GM19397 (cell line): ENCODE measurements around the gene CDCA7.
"Not testable (repeated sequence)": the region's sequence is repeated elsewhere in the genome, so short reads cannot be mapped to it uniquely, and the experiment has no call there.

ENCODE experiments used
- ATAC-seq: cut with Tn5 transposase; IDR thresholded peaks from one replicate; pipeline ENCODE4 v1.9.1; 2021; ENCODE audit warnings: mild to moderate bottlenecking, moderate library complexity; ENCODE audit not compliant: unreplicated experiment

Gene CDCA7

DNA sequence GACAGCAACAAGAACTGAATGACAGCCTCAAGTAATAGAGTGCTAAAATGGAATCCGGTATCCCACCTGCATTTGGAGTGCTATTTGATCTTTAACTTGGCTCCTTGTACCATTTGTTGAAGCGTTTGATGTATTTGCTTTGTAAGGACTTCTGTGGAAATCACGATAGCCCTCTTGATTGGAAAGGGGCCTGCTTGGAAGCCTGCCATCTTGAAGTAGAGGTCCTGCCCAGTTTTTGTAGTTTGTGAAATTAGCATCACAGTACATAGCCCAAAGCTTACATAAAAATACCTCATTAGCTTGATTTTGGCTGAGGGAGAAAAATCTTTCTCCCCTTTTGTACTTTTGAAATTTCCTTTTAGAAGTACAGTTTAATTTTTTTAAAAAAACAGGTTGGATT is 2.7 kb downstream of the CDCA7 start:
- no peak for ATAC-seq

GRCh38 chr2:173358616-173359015 is 3.9 kb downstream of the CDCA7 start:
- no peak for ATAC-seq

GRCh38 chr2:173359231-173359630 is 4.6 kb downstream of the CDCA7 start:
- ATAC-seq = no peak

DNA sequence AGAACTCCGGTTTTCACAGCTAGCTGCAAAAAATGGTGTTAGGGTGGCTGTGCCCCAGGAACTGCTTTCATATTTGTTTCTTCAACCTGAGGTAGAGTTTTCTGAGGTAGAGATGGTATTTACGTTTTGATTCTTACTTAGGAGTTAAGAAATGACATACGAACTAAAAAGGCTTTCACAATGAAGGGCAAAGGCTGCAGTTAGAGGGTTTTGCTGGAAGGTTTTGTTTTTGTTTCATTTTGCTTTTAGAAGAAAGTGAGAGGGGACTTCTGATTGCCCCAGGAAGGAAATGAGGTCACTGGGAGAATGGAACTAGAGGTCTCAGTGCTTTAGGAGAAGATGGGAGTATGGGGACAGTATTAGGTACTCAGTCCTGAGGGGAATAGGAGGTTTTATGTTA is 15.5 kb downstream of the CDCA7 start:
- ATAC-seq = no peak

GRCh38 chr2:173371023-173371422 is 16.4 kb downstream of the CDCA7 start:
- ATAC-seq = no peak

GRCh38 chr2:173373290-173373689 is 18.6 kb downstream of the CDCA7 start:
- ATAC-seq = no peak

DNA sequence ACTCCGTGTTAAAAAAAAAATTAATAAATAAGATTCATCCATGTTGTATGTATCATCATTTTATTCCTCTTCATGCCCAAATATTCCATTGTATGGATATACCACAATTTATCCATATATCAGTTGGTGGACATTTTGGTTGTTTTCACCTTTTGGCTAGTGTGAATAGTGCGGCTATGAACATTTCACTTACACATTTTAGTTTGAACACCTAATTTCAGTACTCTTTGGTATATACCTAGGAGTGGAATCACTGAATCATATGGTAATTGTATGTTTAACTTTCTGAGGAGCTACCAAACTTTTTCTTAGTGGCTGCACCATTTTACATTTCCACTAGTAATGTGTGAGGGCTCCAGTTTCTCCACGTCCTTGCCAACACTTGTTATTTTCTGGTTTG is 20.0 kb downstream of the CDCA7 start:
- ATAC-seq = no peak

DNA sequence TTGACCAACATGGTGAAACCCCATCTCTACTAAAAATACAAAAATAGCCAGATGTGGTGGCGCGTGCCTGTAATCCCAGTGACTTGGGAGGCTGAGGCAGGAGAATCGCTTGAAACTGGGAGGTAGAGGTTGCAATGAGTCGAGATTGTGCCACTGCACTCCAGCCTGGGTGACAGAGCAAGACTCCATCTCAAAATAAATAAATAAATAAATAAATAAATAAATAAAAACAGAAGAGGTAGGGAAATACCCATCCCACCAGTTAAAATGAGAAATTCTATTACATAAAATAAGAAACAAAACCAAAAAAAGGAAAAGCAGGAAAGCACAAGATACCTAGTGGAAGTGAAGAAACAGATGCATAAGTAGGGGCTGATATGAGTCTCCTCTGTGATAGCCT is 30.9 kb downstream of the CDCA7 start:
- ATAC-seq = not testable (repeated sequence)

DNA sequence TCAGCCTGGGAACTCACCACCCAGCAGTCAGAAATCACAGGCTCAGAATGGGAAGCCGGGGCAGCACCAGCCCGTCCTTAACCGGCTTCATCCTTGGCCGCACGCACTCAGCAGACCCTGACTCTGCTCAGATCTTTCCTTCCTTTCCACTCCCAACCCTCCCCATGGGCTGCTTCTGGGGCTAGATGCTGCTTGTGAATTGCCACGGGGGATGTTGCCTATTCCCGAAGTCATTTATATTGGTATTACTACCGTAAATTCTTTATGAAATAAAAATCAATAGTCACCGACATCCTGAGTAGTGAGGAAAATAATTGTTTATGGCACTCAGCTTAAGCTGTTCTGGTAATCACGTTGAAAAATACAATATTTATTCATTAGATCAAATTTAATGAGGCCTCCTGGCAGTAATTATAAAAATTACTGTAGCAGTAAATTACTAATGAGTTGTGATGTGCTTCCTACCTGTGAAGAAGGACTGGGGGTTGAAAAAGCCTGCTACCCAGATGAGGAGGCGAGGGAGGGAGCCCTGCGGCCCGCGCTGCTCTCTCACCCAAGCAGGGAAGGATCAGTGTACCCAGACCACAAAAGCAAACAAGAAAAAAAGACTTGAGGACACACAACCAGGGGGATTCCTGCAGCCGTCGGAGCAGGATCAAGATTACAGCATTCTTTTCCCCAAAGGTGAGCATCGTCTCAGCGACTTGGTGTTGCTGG is 31.5 kb downstream of the CDCA7 start:
- ATAC-seq = no peak

DNA sequence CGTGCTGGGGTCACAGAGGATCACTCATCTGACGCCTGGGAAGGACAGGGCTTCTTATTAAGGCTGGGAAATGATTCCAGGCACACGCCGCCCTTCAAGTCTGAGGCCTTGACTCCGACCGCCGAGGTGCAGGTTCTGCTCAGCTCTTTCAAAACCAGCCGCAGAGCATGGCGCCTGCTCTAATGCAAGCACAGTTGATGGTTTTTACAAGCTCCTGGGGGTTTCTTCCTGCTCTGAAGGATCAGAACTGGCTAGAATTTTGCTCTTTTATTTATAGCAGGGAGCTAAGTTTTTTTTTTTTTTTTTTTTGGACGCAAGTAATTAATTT is 32.0 kb downstream of the CDCA7 start:
- ATAC-seq = no peak

DNA sequence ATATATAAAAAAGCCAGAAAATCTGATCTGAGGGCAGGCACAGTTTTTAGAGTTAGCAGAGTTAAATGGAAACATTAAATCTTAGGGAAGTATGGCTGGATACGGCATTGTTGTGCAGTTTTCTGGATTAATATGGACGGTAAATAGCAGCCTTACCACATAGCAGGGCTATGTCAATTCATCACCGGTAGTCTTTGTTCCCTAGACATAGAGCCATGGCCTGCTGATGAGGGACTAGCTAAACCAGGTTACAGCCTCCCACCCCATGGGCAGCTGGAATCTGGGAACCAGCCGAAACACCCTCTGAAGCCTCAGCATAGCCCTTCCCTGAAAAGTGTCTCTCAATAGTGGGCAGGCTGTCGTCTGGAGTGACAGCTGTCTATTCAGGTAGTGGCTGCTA is 32.4 kb downstream of the CDCA7 start:
- no peak for ATAC-seq

DNA sequence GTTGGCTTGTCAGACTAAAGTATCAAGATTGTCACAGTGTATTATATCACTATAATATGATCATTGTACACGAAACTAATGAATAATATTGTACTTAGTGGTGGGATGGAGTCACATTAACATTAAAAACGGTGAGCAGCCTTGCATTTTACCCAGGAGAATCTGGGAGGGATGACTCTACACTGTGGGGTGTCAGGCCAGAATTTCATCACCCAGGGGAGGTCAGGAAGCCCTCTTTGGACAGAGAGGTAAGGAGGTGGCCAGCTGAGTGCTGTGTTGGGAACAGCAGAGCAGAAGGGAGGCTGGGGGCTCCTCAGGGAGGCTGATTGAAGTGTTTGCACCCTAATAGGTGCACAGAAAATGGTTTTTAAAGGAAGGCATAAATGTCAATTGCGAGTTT is 33.0 kb downstream of the CDCA7 start:
- no peak for ATAC-seq

DNA sequence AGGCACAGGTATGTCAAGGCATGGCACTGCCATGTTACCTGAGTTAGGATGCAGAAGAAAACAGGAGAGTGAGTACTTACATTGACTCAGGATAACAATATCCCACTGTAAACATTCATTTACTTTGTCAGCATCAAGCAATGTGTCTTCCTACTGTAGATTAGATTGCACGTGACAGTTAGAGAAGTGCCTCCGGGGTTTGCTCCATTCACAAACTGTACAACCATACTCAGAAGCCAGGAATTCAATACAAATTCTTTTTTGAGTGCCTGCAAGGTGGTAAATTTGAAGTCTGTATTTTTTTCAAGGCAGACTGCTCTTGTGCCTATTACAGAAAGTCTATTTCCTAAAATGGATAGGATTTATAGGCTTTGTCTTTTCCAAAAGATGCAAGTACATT is 34.1 kb downstream of the CDCA7 start:
- ATAC-seq = no peak

DNA sequence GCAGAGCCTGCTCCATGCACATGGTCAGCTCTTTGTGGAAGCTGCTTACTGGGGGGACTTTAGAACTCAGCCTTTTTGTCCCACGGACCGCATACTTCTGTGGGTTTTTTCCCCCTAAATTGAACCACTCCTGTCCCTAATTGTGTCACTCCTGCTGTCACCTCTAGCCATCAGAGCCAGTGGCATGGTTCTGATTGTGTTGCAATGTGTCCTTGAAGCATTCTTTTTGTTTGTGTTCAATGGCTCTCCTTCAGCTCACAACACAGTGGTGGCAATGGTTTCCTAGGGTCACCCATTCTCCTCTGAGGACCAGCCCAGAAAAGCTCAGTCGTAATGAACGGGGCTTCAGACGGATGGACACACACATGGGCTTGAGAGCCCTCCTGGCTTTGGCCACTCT is 35.4 kb downstream of the CDCA7 start:
- ATAC-seq = no peak

GRCh38 chr2:173392731-173393130 is 38.1 kb downstream of the CDCA7 start:
- ATAC-seq = no peak

- no peak for ATAC-seq
These were observed 38.5 kb downstream of the CDCA7 start for GRCh38 chr2:173393186-173393585.

- ATAC-seq = no peak
These were observed 39.0 kb downstream of the CDCA7 start for GRCh38 chr2:173393636-173394035.

DNA sequence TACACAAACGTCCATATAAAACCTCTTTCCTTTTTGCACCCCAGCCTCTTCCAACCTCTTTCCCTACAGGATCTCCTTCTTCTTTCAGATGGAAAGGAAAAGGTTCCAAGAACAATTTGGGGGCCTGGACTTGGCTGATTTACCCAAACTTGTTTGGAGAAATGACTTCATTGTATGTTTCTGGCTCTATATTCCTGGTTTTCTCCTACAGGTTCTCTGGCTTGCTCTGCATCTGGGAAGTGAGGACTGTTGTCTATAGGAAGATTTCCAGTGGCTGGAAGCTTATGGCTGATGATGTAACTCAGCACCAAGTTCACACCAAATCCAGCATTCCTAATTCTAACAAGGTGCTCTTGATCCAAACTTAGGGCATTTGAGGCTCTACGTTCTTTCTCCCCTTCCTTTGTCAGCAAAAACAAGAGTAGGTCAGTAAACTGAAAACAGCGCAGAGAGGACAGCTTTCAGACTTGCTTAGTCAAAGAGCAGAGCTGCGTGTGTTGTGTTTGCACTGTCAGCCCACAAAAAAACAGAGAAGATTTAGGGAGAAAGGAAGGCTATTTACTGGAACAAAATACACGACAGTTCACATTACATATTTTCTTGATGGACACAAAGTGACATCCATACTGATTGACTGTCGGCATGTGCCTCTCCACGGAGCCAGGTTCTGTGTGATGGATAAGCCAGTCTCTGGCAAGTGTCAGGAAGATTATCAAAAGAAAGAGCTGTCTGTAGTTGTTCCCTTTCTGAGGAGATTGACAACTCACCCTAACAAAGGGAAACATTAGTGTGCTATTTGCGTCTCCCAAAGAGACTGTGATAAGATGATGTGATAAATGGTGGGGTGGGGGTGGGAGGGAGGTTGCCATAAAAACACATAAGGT is 39.7 kb downstream of the CDCA7 start:
- ATAC-seq = no peak

GRCh38 chr2:173395567-173396351 is 41.1 kb downstream of the CDCA7 start:
- no peak for ATAC-seq

- ATAC-seq = no peak
These were observed 42.9 kb downstream of the CDCA7 start for GRCh38 chr2:173397539-173397938.

GRCh38 chr2:173399229-173399628 is 44.6 kb downstream of the CDCA7 start:
- no peak for ATAC-seq

GRCh38 chr2:173400760-173401159 is 46.1 kb downstream of the CDCA7 start:
- ATAC-seq = no peak
